K562 (cell line): Measurements from ENCODE around the gene C2orf42. TPM values are rescaled to one million over a fixed set of nuclear protein-coding genes. Genes with fewer than 3 reads are reported as not detected.

ENCODE experiments used
- BHLHE40 ChIP-seq: IDR thresholded peaks from 2 replicates; pipeline ENCODE4 v1.6.1; 2011; ENCODE audit warnings: low read length, improper control_type of control experiment
- CEBPG ChIP-seq, 3 experiments: fragments of 200-800 bp in 1 of 3; sonication (Bioruptor generic) in 1 of 3; sonication (generic) in 1 of 3; formaldehyde crosslinking in 1 of 3; IDR thresholded peaks in 2 of 3; conservative IDR thresholded peaks in 1 of 3; 2 replicates each; pipeline versions ENCODE4 v1.6.1 to v1.8.0; 2016 to 2022; ENCODE audit warnings: missing compliant biosample characterization in 2 of 3, missing genetic modification characterization in 2 of 3, mild to moderate bottlenecking in 1 of 3, missing genetic modification reagents in 1 of 3
- CHD4 ChIP-seq: fragments of 200-600 bp; sonication (generic); IDR thresholded peaks from 3 replicates; pipeline ENCODE4 v1.6.1; 2012; ENCODE audit warnings: low read depth, mild to moderate bottlenecking, mixed read lengths, low read length, inconsistent platforms; ENCODE audit not compliant: insufficient read depth, insufficient replicate concordance, poor library complexity, severe bottlenecking
- CLOCK ChIP-seq: fragments of 250-450 bp; sonication (Bioruptor Pico); IDR thresholded peaks from 2 replicates; pipeline ENCODE4 v1.4.0; 2020; ENCODE audit warnings: mild to moderate bottlenecking, moderate library complexity, borderline replicate concordance
- CREB1 ChIP-seq, 2 experiments: sonication (generic) in 1 of 2; formaldehyde crosslinking in 1 of 2; IDR thresholded peaks; 2 replicates each; pipeline versions ENCODE4 v1.6.1 to v1.8.0; 2012 to 2022; ENCODE audit warnings: inconsistent platforms in 1 of 2, mild to moderate bottlenecking in 1 of 2, missing genetic modification reagents in 1 of 2, moderate library complexity in 1 of 2
- CREB3 ChIP-seq: fragments of 450-650 bp; conservative IDR thresholded peaks from 2 replicates; pipeline ENCODE4 v1.6.1; 2016; ENCODE audit warnings: missing genetic modification characterization, low read depth, mild to moderate bottlenecking, missing compliant biosample characterization, moderate library complexity
- DMBX1 ChIP-seq: fragments of 250-450 bp; sonication (Bioruptor Pico); IDR thresholded peaks from 2 replicates; pipeline ENCODE4 v1.8.0; 2022; ENCODE audit warnings: inconsistent platforms, mild to moderate bottlenecking, moderate library complexity, borderline replicate concordance
- HMBOX1 ChIP-seq: sonication (generic); IDR thresholded peaks from 2 replicates; pipeline ENCODE4 v1.6.1; 2016
- KDM5B ChIP-seq: fragments of 200-600 bp; sonication (generic); IDR thresholded peaks from 2 replicates; pipeline ENCODE4 v1.6.1; 2012; ENCODE audit warnings: low read depth, mild to moderate bottlenecking, moderate library complexity, low read length, control low read depth, inconsistent platforms; ENCODE audit not compliant: insufficient replicate concordance
- MAZ ChIP-seq, 2 experiments: fragments of 450-650 bp in 1 of 2; sonication (generic) in 1 of 2; formaldehyde crosslinking; IDR thresholded peaks in 1 of 2; conservative IDR thresholded peaks in 1 of 2; 2 replicates each; pipeline versions ENCODE4 v1.4.0 to v1.5.0; 2020; ENCODE audit warnings: mild to moderate bottlenecking in 1 of 2, missing genetic modification reagents in 1 of 2
- NFATC3 ChIP-seq: fragments of 450-650 bp; IDR thresholded peaks from 2 replicates; pipeline ENCODE4 v1.6.1; 2017; ENCODE audit warnings: mild to moderate bottlenecking
- TCF15 ChIP-seq: fragments of 250-450 bp; sonication (Bioruptor Pico); IDR thresholded peaks from 2 replicates; pipeline ENCODE4 v1.8.0; 2022; ENCODE audit warnings: moderate library complexity, mild to moderate bottlenecking, inconsistent platforms
- ZNF592 ChIP-seq: fragments of 450-650 bp; IDR thresholded peaks from 2 replicates; pipeline ENCODE4 v1.6.1; 2017; ENCODE audit warnings: antibody characterized with exemption, mild to moderate bottlenecking
- ZSCAN32 ChIP-seq: fragments of 450-650 bp; formaldehyde crosslinking; IDR thresholded peaks from 2 replicates; pipeline ENCODE4 v1.4.0; 2020; ENCODE audit warnings: mild to moderate bottlenecking, moderate library complexity
- polyA plus RNA-seq, 8 experiments: library from polyadenylated mRNA; depleted of rRNA in 4 of 8; stranded (reverse) in 5 of 8; unstranded in 3 of 8; fragments of >200 nt; fragmentation: Nextera tagmentation in 2 of 8; fragmentation: Illumina TruSeq in 1 of 8; extraction: Ambion mirVana in 2 of 8; extraction: Trizol in 1 of 8; gene quantifications; 2 replicates each; pipeline versions ENCODE4 v1.2.1 to v1.2.3, GENCODE V29; 2011 to 2014; ENCODE audit warnings: inconsistent platforms in 1 of 8, missing spikeins in 1 of 8
- total RNA-seq, 7 experiments: library from RNA; depleted of rRNA in 6 of 7; stranded (reverse); fragments of >200 nt in 6 of 7; fragmentation: Illumina TruSeq in 2 of 7; extraction: Trizol in 2 of 7; gene quantifications; 2 replicates each; pipeline versions ENCODE4 v1.2.1 to v1.2.3, GENCODE V29; 2011 to 2021; ENCODE audit warnings: low replicate concordance in 1 of 7

Gene C2orf42
- total and polyA plus RNA-seq, 9 of the 15 experiments (the other 6 are each of a cell fraction or from before 2014, with no cell fraction given), result 4.6 to 10.9 (median 7.5) TPM

GRCh38 chr2:70143314-70144150 lies 47.3 kb downstream of the C2orf42 start (continued):
- TF ChIP-seq HMBOX1 (peak; percentile 44; the same call in 1 of the 2 replicates), ZNF592 (peak; percentile 77), DMBX1 (no peak), TCF15 (peak; percentile 63; the same call in 1 of the 2 replicates), MAZ (CRISPR knock-in tag; conservative IDR thresholded peaks at IDR 0.05 in 1 of 2, IDR thresholded peaks at IDR 0.05 in 1 of 2) (peak in 1 of 2 experiments; percentile 54; a peak in 2 of 4 replicates), CREB1 (IDR thresholded peaks at IDR 0.05) (no peak), CREB1 (CRISPR knock-in tag; IDR thresholded peaks at IDR 0.05) (peak; percentile 30; the same call in 1 of the 2 replicates), CHD4 (peak; percentile 55), CREB3 (tag) (peak; percentile 73; the same call in 1 of the 2 replicates), CEBPG (CRISPR knock-in tag; IDR thresholded peaks at IDR 0.05) (no peak), CEBPG (tag; conservative IDR thresholded peaks at IDR 0.05 in 1 of 2, IDR thresholded peaks at IDR 0.05 in 1 of 2) (no peak), CLOCK (CRISPR knock-in tag) (no peak), NFATC3 (0 out of 2 replicates have a peak, but pooled peaks have one; percentile 7), KDM5B (peak; percentile 72), BHLHE40 (0 out of 2 replicates have a peak, but pooled peaks have one; percentile 10), ZSCAN32 (CRISPR knock-in tag) (peak; percentile 4; the same call in 1 of the 2 replicates)
